Stimulated activated CD8-positive, alpha-beta memory T cell treated with anti-CD3 and anti-CD28 coated beads, Interleukin-15, amount 100 ng/mL, for 24 hours (primary cell): ENCODE results near the gene SCD5.
A peak's percentile ranks its signal among the peaks of the same experiment; 100 is the strongest.

ENCODE experiments used
- DNase-seq: peaks from one replicate; pipeline ENCODE4 v3.0.0-alpha.2; 2020; ENCODE audit warnings: low read depth

SCD5 gene

GRCh38 chr4:82765134-82765533 lies 33.5 kb downstream of the SCD5 start:
- DNase-seq, result no peak

GRCh38 chr4:82761229-82761628 lies 37.4 kb downstream of the SCD5 start:
- no peak for DNase-seq

GRCh38 chr4:82758701-82759685 lies 39.6 kb downstream of the SCD5 start:
- DNase-seq, result no peak

GRCh38 chr4:82756061-82756460 lies 42.5 kb downstream of the SCD5 start:
- no peak for DNase-seq

GRCh38 chr4:82755650-82756049 lies 42.9 kb downstream of the SCD5 start:
- no peak for DNase-seq

GRCh38 chr4:82754513-82755165 lies 44.0 kb downstream of the SCD5 start:
- DNase-seq, result no peak

- DNase-seq, result no peak
Observed at GRCh38 chr4:82753725-82754410, 44.7 kb downstream of the SCD5 start.

GRCh38 chr4:82753238-82753637 lies 45.4 kb downstream of the SCD5 start:
- DNase-seq, result no peak

- DNase-seq, result no peak
Observed at GRCh38 chr4:82748810-82749470, 49.7 kb downstream of the SCD5 start.

- no peak for DNase-seq
Observed at GRCh38 chr4:82747686-82748575, 50.7 kb downstream of the SCD5 start.

GRCh38 chr4:82746705-82747574 lies 51.7 kb downstream of the SCD5 start:
- no peak for DNase-seq

- DNase-seq, result no peak
Observed at GRCh38 chr4:82745173-82745842, 53.3 kb downstream of the SCD5 start.

GRCh38 chr4:82744284-82744968 lies 54.2 kb downstream of the SCD5 start:
- DNase-seq, result no peak

GRCh38 chr4:82741188-82741587 lies 57.4 kb downstream of the SCD5 start:
- DNase-seq, result no peak

- DNase-seq, result peak; percentile 47
Observed at GRCh38 chr4:82739287-82740190, 59.1 kb downstream of the SCD5 start.

GRCh38 chr4:82737354-82737753 lies 61.2 kb downstream of the SCD5 start:
- DNase-seq, result no peak

GRCh38 chr4:82733636-82734035 lies 65.0 kb downstream of the SCD5 start:
- no peak for DNase-seq

GRCh38 chr4:82728301-82728700 lies 70.3 kb downstream of the SCD5 start:
- DNase-seq, result no peak
